GM12874 (cell line): ENCODE results near the gene GPAM.

Source experiments
- CTCF ChIP-seq: IDR thresholded peaks from 2 replicates; pipeline ENCODE4 v1.5.1; 2011; ENCODE audit warnings: low read depth, mild to moderate bottlenecking, control low read depth, low read length, moderate library complexity; ENCODE audit not compliant: insufficient read depth

Gene GPAM

GRCh38 chr10:112202076-112202475 is 18.5 kb upstream of the GPAM start:
- TF ChIP-seq CTCF, result no peak

GRCh38 chr10:112201334-112201733 is 17.8 kb upstream of the GPAM start:
- no peak for TF ChIP-seq CTCF

GRCh38 chr10:112195224-112195623 is 11.7 kb upstream of the GPAM start:
- no peak for TF ChIP-seq CTCF

- TF ChIP-seq CTCF, result no peak
These were observed 8.2 kb upstream of the GPAM start for GRCh38 chr10:112191791-112192190.

GRCh38 chr10:112191041-112191590 is 7.6 kb upstream of the GPAM start:
- no peak for TF ChIP-seq CTCF

GRCh38 chr10:112189465-112189864 is 5.9 kb upstream of the GPAM start:
- TF ChIP-seq CTCF, result no peak

GRCh38 chr10:112187527-112187926 is 4.0 kb upstream of the GPAM start:
- no peak for TF ChIP-seq CTCF
